Ascending aorta (tissue), 2 donors: Measurements from ENCODE around the gene COX10. TPM values are rescaled to one million over a fixed set of nuclear protein-coding genes. Genes with fewer than 3 reads are reported as not detected.

Experiments
- DNase-seq, 2 donors: peaks; one replicate each; pipeline ENCODE4 v3.0.0-alpha.2; 2019; ENCODE audit warnings: low spot score in 2 of 2
- H3K27ac ChIP-seq, 2 donors: fragments of 200-600 bp; sonication (generic); one replicate each; pipeline ENCODE4 v1.5.1; 2016 to 2017; ENCODE audit warnings: mild to moderate bottlenecking in 1 of 2
- H3K27me3 ChIP-seq: fragments of 200-600 bp; sonication (generic); one replicate; pipeline ENCODE4 v1.5.1; 2017
- H3K36me3 ChIP-seq, 2 donors: fragments of 200-600 bp; sonication (generic); one replicate each; pipeline ENCODE4 v1.5.1; 2016
- H3K4me1 ChIP-seq, 2 donors: fragments of 200-600 bp; sonication (generic); one replicate each; pipeline ENCODE4 v1.5.1; 2016 to 2017; ENCODE audit warnings: mild to moderate bottlenecking in 1 of 2
- H3K4me3 ChIP-seq, 2 donors: fragments of 200-600 bp; sonication (generic); one replicate each; pipeline ENCODE4 v1.5.1; 2016 to 2017; ENCODE audit warnings: mild to moderate bottlenecking in 1 of 2
- H3K9me3 ChIP-seq, 2 donors: fragments of 200-600 bp; sonication (generic); one replicate each; pipeline ENCODE4 v1.5.1; 2016
- CTCF ChIP-seq, 3 experiments: fragments of 200-600 bp in 2 of 3; fragments of 450-650 bp in 1 of 3; sonication (generic) in 2 of 3; IDR thresholded peaks; one replicate each; pipeline ENCODE4 v1.5.1; 2016 to 2019; ENCODE audit warnings: antibody characterized with exemption in 3 of 3, mild to moderate bottlenecking in 1 of 3, moderate library complexity in 1 of 3
- intact Hi-C: fragments of 100-400 bp; cut with DNase I; formaldehyde crosslinking; loops from one replicate; pipeline ENCODE4 v1.15.1; 2023
- total RNA-seq: library from RNA; depleted of rRNA; stranded (reverse); fragments of >200 nt; gene quantifications from one replicate; pipeline ENCODE4 v1.1.0, GENCODE V29; 2016

Gene COX10
- total RNA-seq, 1 donor from 2014 or later, result 6.4 TPM

- intact Hi-C loops, result no loop called here
- DNase-seq, result no peak
- no peaks in the 10 kb centered on the region for H3K27me3 ChIP-seq
- no peak overlapping the region for H3K4me3 ChIP-seq
- no peak overlapping the region for H3K27ac ChIP-seq
- H3K4me1 ChIP-seq, result no peaks in the 10 kb centered on the region
- no peaks in the 10 kb centered on the region for H3K9me3 ChIP-seq
- peaks cover 0 to 12% of the 10 kb centered on the region in 2 donors for H3K36me3 ChIP-seq
- TF ChIP-seq CTCF (IDR thresholded peaks at IDR 0.05), result no peak
These were observed 31.1 kb upstream of the COX10 start for GRCh38 chr17:14038206-14038605.

- DNase-seq, result no peak
- H3K4me3 ChIP-seq, result no peak overlapping the region
- no peaks in the 10 kb centered on the region for H3K27me3 ChIP-seq
- H3K4me1 ChIP-seq, result no peaks in the 10 kb centered on the region
- no peak for TF ChIP-seq CTCF (IDR thresholded peaks at IDR 0.05)
- H3K36me3 ChIP-seq, result peaks cover 0 to 4% of the 10 kb centered on the region in 2 donors
- H3K27ac ChIP-seq, result no peak overlapping the region
- no peaks in the 10 kb centered on the region for H3K9me3 ChIP-seq
- intact Hi-C loops, result no loop called here
These were observed 26.9 kb upstream of the COX10 start for GRCh38 chr17:14042411-14042810.

- H3K36me3 ChIP-seq, result peaks cover 0 to 4% of the 10 kb centered on the region in 2 donors
- no peak overlapping the region for H3K27ac ChIP-seq
- H3K27me3 ChIP-seq, result no peaks in the 10 kb centered on the region
- no peaks in the 10 kb centered on the region for H3K9me3 ChIP-seq
- intact Hi-C loops, result no loop called here
- TF ChIP-seq CTCF (IDR thresholded peaks at IDR 0.05), result no peak
- DNase-seq, result no peak
- no peak overlapping the region for H3K4me3 ChIP-seq
- no peaks in the 10 kb centered on the region for H3K4me1 ChIP-seq
These were observed 24.6 kb upstream of the COX10 start for GRCh38 chr17:14044702-14045101.

GRCh38 chr17:14046978-14047377 lies 22.3 kb upstream of the COX10 start:
- Histone ChIP-seq H3K9me3 (no peaks in the 10 kb centered on the region), H3K4me3 (no peak overlapping the region)
- intact Hi-C loops, result no loop called here

DNA sequence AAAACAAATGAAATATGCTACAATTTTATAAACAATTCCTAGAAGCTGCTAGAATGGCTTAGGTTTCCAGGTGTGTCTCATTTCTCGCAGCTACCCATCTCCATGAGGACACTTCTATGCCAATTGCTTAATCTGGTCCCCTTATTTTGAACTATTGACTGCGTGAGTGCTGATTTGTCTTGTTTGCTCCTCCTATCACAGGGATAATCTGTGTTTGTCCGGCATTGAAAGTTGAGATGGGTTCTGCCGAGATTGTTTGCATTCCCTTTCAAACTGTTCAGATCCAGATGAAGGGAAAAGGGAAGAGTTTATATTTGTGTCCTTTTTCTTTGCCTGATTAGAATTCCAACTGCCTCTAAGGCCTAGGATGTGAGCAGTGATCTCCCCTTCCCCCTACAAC lies 21.7 kb upstream of the COX10 start:
- Histone ChIP-seq H3K4me3 (no peak overlapping the region), H3K36me3 (no peaks in the 10 kb centered on the region), H3K27ac (no peak overlapping the region), H3K9me3 (no peaks in the 10 kb centered on the region), H3K27me3 (no peaks in the 10 kb centered on the region), H3K4me1 (no peaks in the 10 kb centered on the region)
- DNase-seq, result no peak
- intact Hi-C loops, result no loop called here
- TF ChIP-seq CTCF (IDR thresholded peaks at IDR 0.05), result no peak

More at GRCh38 chr17:14046978-14047377, 22.3 kb upstream of the COX10 start:
- Histone ChIP-seq H3K27ac (no peak overlapping the region), H3K36me3 (no peaks in the 10 kb centered on the region), H3K4me1 (no peaks in the 10 kb centered on the region), H3K27me3 (no peaks in the 10 kb centered on the region)
- DNase-seq, result no peak
- TF ChIP-seq CTCF (IDR thresholded peaks at IDR 0.05), result no peak

DNA sequence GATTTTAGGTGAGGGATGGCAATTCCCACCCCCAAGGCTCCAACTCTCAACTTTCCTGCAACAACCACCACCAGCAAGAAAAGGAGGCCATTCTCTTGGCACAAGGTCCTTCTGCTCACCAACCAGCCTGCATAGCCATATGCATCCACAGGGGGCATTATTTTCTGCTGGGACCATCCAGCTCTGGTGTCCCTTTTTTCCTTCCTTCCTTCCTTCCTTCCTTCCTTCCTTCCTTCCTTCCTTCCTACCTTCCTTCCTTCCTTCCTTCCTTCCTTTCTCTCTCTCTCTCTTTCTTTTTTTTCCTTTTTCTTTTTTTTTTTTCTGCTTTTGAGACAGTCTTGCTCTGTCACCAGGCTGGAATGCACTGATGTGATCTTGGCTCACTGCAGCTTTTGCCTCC lies 21.1 kb upstream of the COX10 start:
- no peaks in the 10 kb centered on the region for H3K36me3 ChIP-seq
- DNase-seq, result no peak
- TF ChIP-seq CTCF (IDR thresholded peaks at IDR 0.05), result no peak
- H3K27me3 ChIP-seq, result no peaks in the 10 kb centered on the region
- H3K9me3 ChIP-seq, result no peaks in the 10 kb centered on the region
- H3K4me1 ChIP-seq, result no peaks in the 10 kb centered on the region
- intact Hi-C loops, result no loop called here
- H3K27ac ChIP-seq, result no peak overlapping the region
- H3K4me3 ChIP-seq, result no peak overlapping the region
